GM21825 (cell line): Measurements from ENCODE around the gene CRIP1.

Experiments used
- ATAC-seq: cut with Tn5 transposase; IDR thresholded peaks from one replicate; pipeline ENCODE4 v1.9.1; 2021; ENCODE audit warnings: mild to moderate bottlenecking, moderate library complexity; ENCODE audit not compliant: unreplicated experiment

The CRIP1 gene

GRCh38 chr14:105503296-105503640 lies 16.6 kb downstream of the CRIP1 start:
- ATAC-seq: no peak

- no peak for ATAC-seq
Measured at GRCh38 chr14:105503935-105504692, 17.4 kb downstream of the CRIP1 start.

GRCh38 chr14:105505101-105505500 lies 18.4 kb downstream of the CRIP1 start:
- no peak for ATAC-seq

GRCh38 chr14:105507247-105507646 lies 20.6 kb downstream of the CRIP1 start:
- no peak for ATAC-seq

- ATAC-seq: no peak
Measured at GRCh38 chr14:105508069-105508468, 21.4 kb downstream of the CRIP1 start.

- ATAC-seq: no peak
Measured at GRCh38 chr14:105508601-105509000, 21.9 kb downstream of the CRIP1 start.

GRCh38 chr14:105517096-105517495 lies 30.4 kb downstream of the CRIP1 start:
- no peak for ATAC-seq

- no peak for ATAC-seq
Measured at GRCh38 chr14:105519946-105520698, 33.4 kb downstream of the CRIP1 start.

- no peak for ATAC-seq
Measured at GRCh38 chr14:105525326-105525725, 38.6 kb downstream of the CRIP1 start.

- ATAC-seq: no peak
Measured at GRCh38 chr14:105525861-105526775, 39.4 kb downstream of the CRIP1 start, which contains the start of gene TMEM121. TMEM121 (plus strand) TSS chr14:105526583; CDS start chr14:105528835, 2,252 bp downstream.

GRCh38 chr14:105526776-105527380 lies 40.2 kb downstream of the CRIP1 start:
- no peak for ATAC-seq

GRCh38 chr14:105527381-105527825 lies 40.7 kb downstream of the CRIP1 start:
- ATAC-seq: no peak

- no peak for ATAC-seq
Measured at GRCh38 chr14:105527826-105528585, 41.3 kb downstream of the CRIP1 start.

GRCh38 chr14:105528586-105529318 lies 42.1 kb downstream of the CRIP1 start:
- no peak for ATAC-seq

- no peak for ATAC-seq
Measured at GRCh38 chr14:105529319-105529568, 42.6 kb downstream of the CRIP1 start.

- ATAC-seq: no peak
Measured at GRCh38 chr14:105529569-105530284, 43.0 kb downstream of the CRIP1 start.

- ATAC-seq: no peak
Measured at GRCh38 chr14:105530285-105531087, 43.8 kb downstream of the CRIP1 start.
